Measurements from ENCODE around the gene ETF1. TPM values are rescaled to one million over a fixed set of nuclear protein-coding genes. Genes with fewer than 3 reads are reported as not detected.

The ETF1 gene
- total and polyA plus RNA-seq, 9 of the 15 experiments (the other 6 are each of a cell fraction or from before 2014, with no cell fraction given), result 53.7 to 209 (median 164) TPM

DNA sequence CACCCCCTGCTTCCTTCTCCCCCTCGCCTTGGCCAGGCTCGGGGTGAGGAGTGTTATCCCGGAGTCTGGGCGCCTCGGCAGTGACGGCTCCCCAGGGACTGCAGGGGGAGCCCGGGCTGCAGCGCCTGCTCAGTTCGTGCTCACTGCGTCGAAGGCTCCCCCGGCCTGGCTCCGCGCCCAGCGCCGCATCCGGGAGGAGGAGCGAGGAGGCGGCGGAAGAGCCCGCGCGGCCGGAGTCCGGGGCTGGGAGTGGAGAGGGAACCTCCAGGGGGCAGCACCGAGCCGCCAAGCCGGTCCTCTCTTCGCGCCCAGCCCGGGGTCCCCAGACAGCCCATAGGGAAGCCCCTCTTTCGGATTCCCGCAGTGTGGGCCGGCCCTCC, 79.0 kb downstream of the ETF1 start (continued):
- TF ChIP-seq RERE (CRISPR knock-in tag; IDR thresholded peaks at IDR 0.05; ENCODE audit: borderline replicate concordance) (no peak), PRMT5 (CRISPR knock-in tag; IDR thresholded peaks at IDR 0.05) (no peak), PCBP1 (IDR thresholded peaks at IDR 0.05; ENCODE audit: low read depth, low read length, poor library complexity, severe bottlenecking) (peak; percentile 91), ZNF512 (tag; IDR thresholded peaks at IDR 0.05) (no peak), POLR2G (IDR thresholded peaks at IDR 0.05; ENCODE audit: low read depth, low read length) (peak; percentile 82), NELFE (IDR thresholded peaks at IDR 0.05; ENCODE audit: insufficient read depth, insufficient read length) (no peak), SAFB (IDR thresholded peaks at IDR 0.05; ENCODE audit: borderline replicate concordance, low read depth, low read length) (0 out of 2 replicates have a peak, but pooled peaks have one; percentile 34), SRSF3 (IDR thresholded peaks at IDR 0.05; ENCODE audit: insufficient read depth, low read length) (0 out of 2 replicates have a peak, but pooled peaks have one; percentile 33), ZNF121 (CRISPR knock-in tag; conservative IDR thresholded peaks at IDR 0.05) (no peak)
- TF ChIP-seq, protein P1, sequence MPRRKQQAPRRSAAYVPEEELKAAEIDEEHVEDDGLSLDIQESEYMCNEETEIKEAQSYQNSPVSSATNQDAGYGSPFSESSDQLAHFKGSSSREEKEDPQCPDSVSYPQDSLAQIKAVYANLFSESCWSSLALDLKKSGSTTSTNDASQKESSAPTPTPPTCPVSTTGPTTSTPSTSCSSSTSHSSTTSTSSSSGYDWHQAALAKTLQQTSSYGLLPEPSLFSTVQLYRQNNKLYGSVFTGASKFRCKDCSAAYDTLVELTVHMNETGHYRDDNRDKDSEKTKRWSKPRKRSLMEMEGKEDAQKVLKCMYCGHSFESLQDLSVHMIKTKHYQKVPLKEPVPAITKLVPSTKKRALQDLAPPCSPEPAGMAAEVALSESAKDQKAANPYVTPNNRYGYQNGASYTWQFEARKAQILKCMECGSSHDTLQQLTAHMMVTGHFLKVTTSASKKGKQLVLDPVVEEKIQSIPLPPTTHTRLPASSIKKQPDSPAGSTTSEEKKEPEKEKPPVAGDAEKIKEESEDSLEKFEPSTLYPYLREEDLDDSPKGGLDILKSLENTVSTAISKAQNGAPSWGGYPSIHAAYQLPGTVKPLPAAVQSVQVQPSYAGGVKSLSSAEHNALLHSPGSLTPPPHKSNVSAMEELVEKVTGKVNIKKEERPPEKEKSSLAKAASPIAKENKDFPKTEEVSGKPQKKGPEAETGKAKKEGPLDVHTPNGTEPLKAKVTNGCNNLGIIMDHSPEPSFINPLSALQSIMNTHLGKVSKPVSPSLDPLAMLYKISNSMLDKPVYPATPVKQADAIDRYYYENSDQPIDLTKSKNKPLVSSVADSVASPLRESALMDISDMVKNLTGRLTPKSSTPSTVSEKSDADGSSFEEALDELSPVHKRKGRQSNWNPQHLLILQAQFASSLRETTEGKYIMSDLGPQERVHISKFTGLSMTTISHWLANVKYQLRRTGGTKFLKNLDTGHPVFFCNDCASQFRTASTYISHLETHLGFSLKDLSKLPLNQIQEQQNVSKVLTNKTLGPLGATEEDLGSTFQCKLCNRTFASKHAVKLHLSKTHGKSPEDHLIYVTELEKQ (CRISPR knock-in tag; IDR thresholded peaks at IDR 0.05), result no peak
- TF ChIP-seq, protein P2, sequence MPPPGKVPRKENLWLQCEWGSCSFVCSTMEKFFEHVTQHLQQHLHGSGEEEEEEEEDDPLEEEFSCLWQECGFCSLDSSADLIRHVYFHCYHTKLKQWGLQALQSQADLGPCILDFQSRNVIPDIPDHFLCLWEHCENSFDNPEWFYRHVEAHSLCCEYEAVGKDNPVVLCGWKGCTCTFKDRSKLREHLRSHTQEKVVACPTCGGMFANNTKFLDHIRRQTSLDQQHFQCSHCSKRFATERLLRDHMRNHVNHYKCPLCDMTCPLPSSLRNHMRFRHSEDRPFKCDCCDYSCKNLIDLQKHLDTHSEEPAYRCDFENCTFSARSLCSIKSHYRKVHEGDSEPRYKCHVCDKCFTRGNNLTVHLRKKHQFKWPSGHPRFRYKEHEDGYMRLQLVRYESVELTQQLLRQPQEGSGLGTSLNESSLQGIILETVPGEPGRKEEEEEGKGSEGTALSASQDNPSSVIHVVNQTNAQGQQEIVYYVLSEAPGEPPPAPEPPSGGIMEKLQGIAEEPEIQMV (tag; conservative IDR thresholded peaks at IDR 0.05; ENCODE audit: low read depth), result no peak
- TF ChIP-seq, protein P3, sequence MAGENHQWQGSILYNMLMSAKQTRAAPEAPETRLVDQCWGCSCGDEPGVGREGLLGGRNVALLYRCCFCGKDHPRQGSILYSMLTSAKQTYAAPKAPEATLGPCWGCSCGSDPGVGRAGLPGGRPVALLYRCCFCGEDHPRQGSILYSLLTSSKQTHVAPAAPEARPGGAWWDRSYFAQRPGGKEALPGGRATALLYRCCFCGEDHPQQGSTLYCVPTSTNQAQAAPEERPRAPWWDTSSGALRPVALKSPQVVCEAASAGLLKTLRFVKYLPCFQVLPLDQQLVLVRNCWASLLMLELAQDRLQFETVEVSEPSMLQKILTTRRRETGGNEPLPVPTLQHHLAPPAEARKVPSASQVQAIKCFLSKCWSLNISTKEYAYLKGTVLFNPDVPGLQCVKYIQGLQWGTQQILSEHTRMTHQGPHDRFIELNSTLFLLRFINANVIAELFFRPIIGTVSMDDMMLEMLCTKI (IDR thresholded peaks at IDR 0.05; ENCODE audit: partially characterized antibody), result no peak
